HG02885 (cell line): ENCODE results near the gene MTA3.

ENCODE experiments used
- ATAC-seq: cut with Tn5 transposase; IDR thresholded peaks from one replicate; pipeline ENCODE4 v1.9.1; 2021; ENCODE audit warnings: mild to moderate bottlenecking; ENCODE audit not compliant: unreplicated experiment, poor library complexity

Gene MTA3

DNA sequence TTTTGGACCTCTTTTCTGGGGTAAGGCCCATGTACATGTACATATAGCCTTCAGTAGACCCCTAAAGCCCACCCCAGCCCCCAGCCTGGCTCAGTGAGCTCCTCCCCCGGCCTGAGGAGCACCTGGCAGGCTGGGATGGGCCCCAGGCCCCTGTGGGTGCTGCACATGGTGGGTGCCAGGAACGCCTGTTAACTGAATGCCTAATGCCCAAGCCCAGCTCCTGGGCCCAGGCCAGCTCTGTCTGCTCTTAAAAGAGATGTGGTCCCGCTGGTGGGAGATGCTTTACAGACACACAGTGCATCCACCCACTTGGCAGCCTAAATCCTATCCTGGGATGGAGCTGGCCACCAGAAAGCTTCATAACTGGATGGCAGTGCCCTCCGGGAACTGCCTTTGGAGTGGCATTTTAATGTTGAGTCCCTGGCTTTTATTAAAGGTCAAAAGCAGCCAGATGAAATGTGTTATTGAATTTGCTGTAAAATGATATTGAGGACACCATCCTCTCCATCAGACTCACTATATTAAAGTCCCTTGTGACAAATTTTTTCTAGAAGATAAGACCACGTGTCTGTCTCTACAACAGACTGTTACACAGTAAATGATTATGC lies 203.2 kb downstream of the MTA3 start:
- ATAC-seq = no peak

GRCh38 chr2:42775186-42775585 lies 206.8 kb downstream of the MTA3 start:
- ATAC-seq = peak; percentile 52

DNA sequence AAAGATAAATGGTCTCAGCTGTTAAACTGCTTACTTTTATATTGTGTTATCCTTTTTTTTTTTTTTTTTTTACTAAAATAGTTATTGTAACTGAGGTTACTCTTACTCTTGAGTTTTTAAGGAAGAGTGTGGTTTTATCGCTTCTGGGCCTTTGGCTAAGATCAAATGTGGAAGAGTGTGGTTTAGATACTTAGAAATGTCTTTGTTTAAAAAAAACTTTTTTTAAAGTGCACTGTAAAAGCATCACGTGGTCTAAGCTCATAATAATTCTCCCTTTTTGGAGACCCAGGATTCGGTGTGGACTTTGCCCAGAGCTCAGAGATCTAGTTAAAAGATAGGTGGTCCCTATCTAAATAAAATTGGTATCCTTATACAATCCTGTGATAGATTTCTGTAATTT lies 207.4 kb downstream of the MTA3 start:
- no peak for ATAC-seq

DNA sequence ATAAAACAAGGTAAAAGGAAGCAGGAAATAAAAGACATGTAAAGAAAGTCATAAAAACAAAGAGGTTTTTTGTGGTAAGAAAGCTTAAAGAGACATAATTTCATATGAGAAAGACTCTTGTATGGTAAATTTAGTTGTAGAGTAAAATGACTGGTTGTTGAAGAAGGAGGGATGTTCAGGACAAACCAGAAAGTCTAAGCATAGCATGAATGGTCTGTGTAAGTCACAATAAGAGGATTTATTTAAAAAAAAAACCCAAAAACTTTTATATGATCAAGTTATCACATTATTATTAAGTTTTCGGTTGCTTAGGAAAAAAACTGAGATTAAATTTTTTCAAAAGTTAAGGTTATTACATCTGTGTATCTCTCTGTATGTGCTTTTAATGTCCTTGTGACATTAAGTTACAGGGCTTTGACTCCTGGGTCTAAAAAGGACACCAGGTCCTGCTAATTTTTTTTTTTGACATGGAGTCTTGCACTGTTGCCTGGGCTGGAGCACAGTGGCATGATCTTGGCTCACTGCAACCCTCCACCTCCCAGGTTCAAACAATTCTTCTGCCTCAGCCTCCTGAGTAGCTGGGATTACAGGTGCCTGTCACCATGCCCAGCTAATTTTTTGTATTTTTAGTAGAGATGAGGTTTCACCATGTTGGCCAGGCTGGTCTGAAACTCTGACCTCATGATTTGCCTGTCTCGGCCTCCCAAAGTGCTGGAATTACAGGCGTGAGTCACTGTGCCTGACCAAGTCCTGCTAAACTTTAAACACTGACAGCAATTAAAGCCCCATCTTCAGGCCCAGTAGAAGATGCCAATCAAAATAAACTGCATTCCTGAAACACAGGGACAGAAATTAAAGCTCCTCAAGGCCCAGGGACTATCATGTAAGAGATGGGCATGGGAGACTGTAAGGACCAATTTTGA lies 209.7 kb downstream of the MTA3 start:
- ATAC-seq = no peak

DNA sequence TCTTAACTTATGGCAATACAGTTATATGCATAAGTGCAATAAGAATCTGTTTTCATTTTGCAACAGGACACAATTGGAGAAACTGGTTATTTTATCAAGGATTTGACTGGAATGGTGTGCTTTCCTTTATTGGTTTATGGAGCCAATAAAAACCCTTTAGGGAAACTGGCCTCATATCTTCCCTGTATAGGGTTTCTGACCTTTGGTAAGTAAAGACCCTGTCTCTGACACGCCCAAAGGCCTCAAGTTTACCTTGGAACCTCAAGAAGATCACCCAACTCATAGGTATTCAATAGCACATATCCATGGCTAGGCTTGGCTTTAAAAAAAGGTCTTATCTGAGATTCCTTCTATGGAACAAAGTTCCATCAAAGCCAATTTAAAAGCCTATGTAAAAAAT lies 212.7 kb downstream of the MTA3 start:
- ATAC-seq = no peak

- ATAC-seq = no peak
These were observed 215.1 kb downstream of the MTA3 start for GRCh38 chr2:42783511-42783910.

DNA sequence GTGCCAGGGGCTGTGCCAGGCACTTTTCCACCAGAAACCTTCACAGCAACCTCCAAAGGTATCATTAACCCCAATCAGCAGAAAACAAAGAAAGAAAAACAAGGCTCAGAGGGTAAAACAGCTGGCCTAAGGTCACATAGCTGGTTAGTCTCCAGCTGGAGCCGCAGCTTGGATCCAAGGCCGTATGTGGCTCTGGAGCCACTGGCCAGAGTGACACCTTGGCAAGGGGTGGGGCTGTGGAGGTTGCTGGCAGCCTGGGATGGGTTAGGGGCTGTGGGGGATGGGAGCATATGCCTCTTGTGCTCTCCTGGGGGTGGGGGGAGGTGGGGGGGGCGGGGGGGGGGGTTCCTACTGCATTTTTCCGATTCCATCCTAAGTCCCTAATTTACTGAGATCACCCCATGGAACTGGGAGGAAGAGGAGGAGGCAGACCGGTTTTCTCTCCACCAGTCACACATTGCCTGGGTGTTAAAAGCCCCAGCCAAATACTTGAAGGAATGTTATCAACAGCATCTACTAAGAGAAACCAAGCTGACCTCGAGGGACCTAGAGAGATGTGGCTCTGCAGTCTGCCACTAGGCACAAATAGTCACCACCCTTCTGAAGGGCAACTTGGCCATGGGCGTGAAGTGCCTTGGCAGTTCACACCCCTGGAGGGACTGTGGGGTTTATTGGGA lies 215.9 kb downstream of the MTA3 start:
- ATAC-seq = no peak

- no peak for ATAC-seq
These were observed 218.3 kb downstream of the MTA3 start for GRCh38 chr2:42786561-42787345.

GRCh38 chr2:42787424-42787787 lies 219.0 kb downstream of the MTA3 start:
- no peak for ATAC-seq

DNA sequence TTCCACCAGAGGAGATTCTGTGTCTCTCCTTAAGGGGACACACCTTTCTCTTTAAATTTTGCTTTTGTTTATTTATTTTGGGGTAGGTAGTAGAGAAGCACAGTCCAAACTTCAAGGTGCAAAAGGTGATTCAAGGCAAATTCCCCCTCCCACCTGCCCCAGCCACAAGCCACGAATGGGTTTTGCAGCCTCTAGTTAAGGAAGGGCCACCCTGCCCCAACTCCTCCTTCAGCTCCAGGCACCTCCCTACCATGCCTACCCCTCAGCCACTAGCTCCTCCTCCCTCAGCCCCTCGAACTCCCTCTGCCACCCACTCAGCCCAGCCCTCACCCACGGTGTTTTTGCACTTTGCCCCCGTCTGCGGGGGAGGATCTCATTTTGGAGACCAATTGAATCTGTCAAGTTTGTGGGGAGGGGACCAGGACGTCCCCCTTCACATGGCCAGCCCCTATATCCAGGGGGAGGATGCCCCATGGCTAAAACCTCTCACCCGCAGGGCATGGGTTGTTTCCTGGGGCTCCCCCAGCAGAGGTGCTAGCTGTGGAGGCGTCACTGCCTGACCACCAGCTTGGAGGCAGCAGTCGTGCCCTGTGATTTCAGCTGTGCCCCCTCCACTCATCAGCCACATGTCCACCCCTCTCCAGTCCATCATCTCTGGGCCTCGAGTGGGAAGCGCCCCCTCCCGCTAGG lies 219.5 kb downstream of the MTA3 start:
- peak; percentile 40 for ATAC-seq

DNA sequence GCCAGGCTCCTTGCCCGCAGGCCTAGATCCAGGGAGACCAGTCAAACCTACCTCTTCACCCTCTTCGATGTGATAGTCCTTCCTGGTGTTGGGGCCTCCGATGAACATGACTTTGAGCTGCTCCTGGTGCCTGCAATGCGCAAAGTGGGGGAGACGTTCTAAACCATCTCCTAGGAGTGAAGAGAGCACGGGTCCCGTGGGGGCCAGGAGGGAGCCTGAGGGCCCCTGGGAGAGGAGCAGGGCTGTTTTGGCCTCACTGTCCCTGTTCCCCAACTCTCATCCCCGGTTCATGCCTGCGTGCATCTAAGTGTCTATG lies 220.0 kb downstream of the MTA3 start:
- ATAC-seq = no peak

DNA sequence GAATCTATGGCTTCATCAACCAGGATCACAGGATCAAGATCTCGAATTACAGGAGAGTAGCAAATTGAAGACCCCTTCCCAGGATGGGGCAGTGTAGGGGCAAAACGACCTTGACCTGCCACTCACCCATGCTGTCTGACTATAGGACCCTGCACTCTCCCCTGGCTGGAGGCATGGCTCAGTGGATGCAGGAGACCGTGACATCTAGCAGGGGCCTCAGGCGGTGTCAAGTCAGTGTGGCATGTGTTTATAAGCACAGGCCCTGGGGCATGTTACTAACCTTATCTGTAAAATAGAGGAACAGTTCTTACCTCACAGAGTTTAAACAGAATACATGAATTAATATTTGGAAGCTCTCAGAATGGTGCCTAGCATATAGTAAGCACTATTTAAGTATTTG lies 220.4 kb downstream of the MTA3 start:
- ATAC-seq = no peak

- ATAC-seq = no peak
These were observed 221.3 kb downstream of the MTA3 start for GRCh38 chr2:42789751-42790150.

DNA sequence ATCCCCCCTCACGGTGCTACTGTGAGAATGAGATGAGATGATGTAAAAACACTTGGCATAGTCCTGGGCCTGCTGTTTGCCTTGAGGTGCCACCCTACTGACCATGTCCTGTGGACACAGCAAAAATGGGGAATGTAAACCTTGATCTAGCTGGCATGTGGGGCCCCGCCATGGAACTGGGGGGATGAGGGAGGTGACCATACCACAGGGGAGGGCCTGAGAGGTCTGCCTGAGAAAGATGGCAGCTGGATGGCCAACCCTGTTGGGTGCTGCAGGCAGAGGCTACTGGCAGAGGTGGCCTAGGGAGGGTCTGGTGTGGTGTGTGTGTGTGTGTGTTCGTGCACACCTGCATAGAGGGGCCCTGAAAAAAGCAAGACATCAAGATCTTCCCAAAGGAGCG lies 223.2 kb downstream of the MTA3 start:
- ATAC-seq = no peak

DNA sequence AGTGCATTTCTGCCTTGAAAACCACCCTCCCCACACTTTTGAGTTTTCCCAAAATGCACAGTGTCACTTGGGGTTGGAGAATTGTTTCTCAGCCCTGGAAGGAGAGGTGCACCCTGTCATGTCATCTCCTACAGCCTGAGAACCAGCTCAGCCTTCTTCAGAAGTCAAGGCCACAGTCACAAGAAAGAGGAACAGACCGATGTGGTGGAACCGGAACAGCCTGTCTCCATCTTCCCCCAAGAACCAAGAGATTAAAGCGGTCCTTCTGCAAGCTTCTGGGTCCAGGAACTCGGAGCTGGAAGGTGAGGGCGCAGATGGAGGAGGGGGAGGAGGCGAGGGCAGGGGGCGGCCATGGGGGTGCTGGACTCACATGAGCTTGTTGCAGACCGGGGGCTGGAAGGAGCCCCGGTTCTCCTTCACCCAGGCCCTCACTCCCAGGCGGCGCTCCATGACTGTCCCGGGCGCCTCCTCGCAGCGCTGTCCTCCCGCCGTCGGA lies 223.7 kb downstream of the MTA3 start:
- peak; percentile 16 for ATAC-seq

DNA sequence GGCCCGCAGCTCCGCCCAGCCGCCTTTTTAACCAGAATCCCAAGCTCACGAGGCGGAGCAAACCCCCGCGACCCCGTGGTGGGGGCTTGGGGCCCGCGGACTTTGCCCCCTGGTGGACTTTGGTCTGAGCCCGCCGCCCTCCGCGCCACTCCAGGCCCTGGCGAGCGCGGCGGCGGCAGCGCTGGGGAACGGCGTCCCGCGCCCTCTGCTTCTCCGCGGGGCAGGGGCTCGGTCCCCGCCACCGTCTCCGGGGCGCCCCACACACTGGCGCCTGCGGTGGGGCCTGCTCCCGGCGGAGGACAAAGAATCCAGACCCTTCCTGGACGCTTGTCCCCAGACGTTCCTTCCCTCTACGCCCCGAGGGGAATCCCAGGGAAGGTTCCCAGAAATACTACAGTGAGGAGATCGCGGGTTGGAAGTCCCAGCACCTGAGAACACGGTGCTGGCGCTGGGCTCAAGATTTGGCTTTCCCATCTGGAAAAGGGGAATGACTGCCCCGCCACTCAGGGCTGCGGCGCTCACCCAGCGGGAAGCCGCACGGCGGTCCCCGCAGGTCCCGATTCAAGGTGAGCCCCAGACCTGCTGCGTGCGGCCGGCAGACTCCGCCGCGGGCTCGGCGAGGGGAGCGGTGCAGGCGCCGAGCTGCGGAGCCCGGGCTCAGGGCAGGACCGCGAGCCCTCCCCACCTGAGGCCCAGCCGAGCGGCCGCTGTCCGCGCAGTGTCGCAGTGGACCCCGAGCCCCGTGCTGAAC lies 224.3 kb downstream of the MTA3 start, which contains the start of gene HAAO:
TSS of gene HAAO (minus strand) at position 1 of the 751 bp plus-strand sequence. CDS start 47 bp downstream, outside the sequence.
- ATAC-seq = peak; percentile 25

DNA sequence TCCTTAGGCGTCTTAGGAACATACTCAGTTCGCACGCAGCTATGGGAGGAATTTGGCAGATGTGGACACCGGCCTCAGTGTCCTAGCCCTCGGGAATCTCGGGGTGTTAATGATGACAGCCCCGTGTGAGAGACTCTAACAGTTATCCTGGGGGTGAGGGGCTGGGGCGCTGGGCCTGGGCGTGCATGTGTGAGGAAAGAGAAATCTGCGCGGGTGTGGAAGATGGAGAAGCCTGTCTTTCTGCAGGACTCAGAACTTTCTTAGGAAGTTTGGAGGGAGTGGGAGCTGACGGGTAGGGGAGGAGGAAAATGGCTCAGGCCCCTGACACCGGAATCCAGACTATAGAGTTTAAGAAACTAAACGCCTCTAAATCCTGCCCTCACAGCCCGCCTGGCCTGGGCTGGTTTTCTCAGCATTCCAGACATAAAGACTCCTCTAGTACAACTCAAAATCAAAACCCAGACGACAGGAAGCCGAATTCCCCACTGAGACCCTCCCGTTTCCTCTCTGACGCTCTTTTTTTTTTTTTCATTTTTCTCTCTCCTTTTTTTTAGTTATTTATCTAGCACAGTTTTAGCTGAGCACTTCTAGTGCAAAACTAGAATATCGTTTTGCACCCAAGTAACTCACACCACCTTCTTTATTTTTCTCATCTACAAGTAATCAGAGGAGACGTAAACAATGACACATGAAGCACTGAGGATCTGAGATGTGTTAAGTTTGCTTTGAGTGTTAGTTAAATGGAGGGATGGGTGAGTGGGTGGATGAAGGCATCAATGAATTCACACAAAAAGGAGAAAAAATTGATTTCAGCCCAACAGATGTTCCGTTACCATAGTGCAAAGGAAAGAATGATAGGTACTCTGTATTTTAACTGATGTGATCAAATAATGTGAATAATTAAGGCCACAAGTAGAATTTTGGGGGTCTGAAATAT lies 225.2 kb downstream of the MTA3 start:
- ATAC-seq = no peak
